GM12864 (cell line): ENCODE data around the gene KCNE2.

ENCODE experiments used
- DNase-seq: peaks from one replicate; pipeline ENCODE4 v3.0.0-alpha.2; 2011; ENCODE audit warnings: low read depth
- H3K4me3 ChIP-seq: 2 replicates; pipeline ENCODE4 v1.5.1; 2011; ENCODE audit warnings: mild to moderate bottlenecking, low read depth, low read length, control low read depth
- TF ChIP-seq, protein P1 (sequence below): IDR thresholded peaks from 2 replicates; pipeline ENCODE4 v1.5.1; 2011; ENCODE audit warnings: low read depth, mild to moderate bottlenecking, moderate library complexity, low read length, control low read depth, inconsistent platforms; ENCODE audit errors: missing control alignments

The KCNE2 gene

GRCh38 chr21:34360488-34361241, 3.1 kb upstream of the KCNE2 start:
- H3K4me3 ChIP-seq, result no peak overlapping the region
- TF ChIP-seq, protein P1, sequence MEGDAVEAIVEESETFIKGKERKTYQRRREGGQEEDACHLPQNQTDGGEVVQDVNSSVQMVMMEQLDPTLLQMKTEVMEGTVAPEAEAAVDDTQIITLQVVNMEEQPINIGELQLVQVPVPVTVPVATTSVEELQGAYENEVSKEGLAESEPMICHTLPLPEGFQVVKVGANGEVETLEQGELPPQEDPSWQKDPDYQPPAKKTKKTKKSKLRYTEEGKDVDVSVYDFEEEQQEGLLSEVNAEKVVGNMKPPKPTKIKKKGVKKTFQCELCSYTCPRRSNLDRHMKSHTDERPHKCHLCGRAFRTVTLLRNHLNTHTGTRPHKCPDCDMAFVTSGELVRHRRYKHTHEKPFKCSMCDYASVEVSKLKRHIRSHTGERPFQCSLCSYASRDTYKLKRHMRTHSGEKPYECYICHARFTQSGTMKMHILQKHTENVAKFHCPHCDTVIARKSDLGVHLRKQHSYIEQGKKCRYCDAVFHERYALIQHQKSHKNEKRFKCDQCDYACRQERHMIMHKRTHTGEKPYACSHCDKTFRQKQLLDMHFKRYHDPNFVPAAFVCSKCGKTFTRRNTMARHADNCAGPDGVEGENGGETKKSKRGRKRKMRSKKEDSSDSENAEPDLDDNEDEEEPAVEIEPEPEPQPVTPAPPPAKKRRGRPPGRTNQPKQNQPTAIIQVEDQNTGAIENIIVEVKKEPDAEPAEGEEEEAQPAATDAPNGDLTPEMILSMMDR, result no peak
- no peak for DNase-seq

DNA sequence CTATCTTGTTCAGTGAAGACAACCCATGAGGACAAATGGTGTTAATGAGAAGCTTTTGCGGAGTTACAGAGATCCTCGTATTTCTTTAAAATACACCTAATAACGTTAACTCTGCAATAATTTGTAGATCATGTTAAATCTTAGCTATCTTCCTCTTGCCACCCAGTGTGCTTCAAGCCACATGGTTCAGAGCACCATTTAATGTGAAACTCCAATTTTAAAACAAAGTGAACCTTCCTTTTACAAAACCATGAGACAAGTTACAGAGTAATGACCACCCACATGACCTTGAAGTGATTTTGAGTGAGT, 1.7 kb upstream of the KCNE2 start:
- no peak for DNase-seq
- no peak overlapping the region for H3K4me3 ChIP-seq
- TF ChIP-seq, protein P1, result no peak

- TF ChIP-seq, protein P1, result no peak
- H3K4me3 ChIP-seq, result no peak overlapping the region
- DNase-seq, result no peak
Observed at GRCh38 chr21:34362670-34363069, 1.1 kb upstream of the KCNE2 start.

DNA sequence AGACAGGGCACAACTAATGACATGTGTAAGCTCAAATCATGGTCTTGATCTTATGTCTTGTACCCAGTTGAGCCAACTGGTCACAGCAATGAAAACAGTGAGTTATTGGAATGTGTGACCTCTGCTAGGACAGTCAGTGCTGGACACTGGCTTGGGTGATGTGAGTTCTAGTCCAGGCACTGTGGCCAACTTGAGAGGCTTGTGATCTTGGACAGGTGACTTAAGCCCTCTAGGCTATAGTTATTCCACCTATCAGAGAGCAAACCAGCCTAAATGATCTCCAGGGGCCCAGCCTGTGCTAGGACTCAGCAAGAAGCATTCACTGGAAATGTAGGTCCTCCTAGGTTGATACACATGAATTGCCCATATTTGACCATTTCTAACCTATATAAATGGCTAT, 1.1 kb downstream of the KCNE2 start:
- DNase-seq, result no peak
- TF ChIP-seq, protein P1, result no peak
- H3K4me3 ChIP-seq, result no peak overlapping the region

DNA sequence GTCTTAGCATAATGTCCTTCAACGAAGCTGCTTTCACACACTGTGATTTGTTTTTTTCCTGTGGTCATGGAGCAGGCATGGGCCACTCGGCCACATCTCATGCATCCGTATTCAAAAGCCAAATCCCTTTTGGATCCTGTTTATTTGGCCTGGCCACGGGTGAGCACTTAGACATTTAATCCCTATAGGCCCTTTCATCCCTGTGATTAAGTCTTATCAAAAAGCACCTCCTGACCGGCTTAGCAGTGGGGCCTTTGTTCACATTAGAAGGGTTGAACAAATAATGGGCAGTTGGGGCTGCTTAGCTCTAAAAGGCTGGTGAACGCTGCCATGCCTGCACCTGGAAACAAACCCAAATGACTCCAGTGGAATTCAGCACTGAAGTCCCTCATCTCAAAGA, 2.0 kb downstream of the KCNE2 start:
- no peak overlapping the region for H3K4me3 ChIP-seq
- no peak for DNase-seq
- TF ChIP-seq, protein P1, result no peak

- DNase-seq, result no peak
- H3K4me3 ChIP-seq, result no peak overlapping the region
- TF ChIP-seq, protein P1, result peak; percentile 55
Observed at GRCh38 chr21:34367320-34367935, 3.6 kb downstream of the KCNE2 start.

DNA sequence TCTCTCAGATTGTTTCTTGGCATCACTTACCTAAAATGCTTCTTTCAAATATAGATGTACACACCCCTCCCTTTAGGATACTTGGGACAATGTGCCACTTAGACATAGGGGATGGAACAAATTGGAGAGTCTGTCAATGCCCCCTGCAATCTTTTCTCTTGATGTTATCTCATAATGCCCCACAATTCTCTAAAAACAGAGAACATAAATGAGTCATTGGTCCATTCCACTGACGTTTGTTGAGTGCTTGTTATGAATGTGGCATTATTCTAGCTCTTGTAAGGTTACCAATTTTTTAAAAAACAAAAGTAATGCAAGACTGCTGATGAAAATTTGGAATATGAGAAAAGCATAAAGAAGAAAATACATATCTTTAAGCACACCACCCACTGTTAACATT, 5.9 kb downstream of the KCNE2 start:
- TF ChIP-seq, protein P1, result no peak
- DNase-seq, result no peak
- H3K4me3 ChIP-seq, result no peak overlapping the region
